Hepatocyte (in vitro differentiated cells): ENCODE results near the gene FAM161A. TPM values are rescaled to one million over a fixed set of nuclear protein-coding genes. Genes with fewer than 3 reads are reported as not detected.

Experiments used
- DNase-seq: peaks from one replicate; pipeline ENCODE4 v3.0.0-alpha.2; 2016; ENCODE audit warnings: low spot score
- H2AFZ ChIP-seq: fragments of 200-600 bp; sonication (generic); 2 replicates; pipeline ENCODE4 v1.6.0; 2016; ENCODE audit warnings: antibody characterized with exemption, mild to moderate bottlenecking
- H3K27ac ChIP-seq: fragments of 200-600 bp; sonication (generic); 2 replicates; pipeline ENCODE4 v1.5.1; 2016; ENCODE audit warnings: mild to moderate bottlenecking
- H3K27me3 ChIP-seq: fragments of 200-600 bp; sonication (generic); 2 replicates; pipeline ENCODE4 v1.6.1; 2016
- H3K36me3 ChIP-seq: fragments of 200-600 bp; sonication (generic); replicated peaks from 2 replicates; pipeline ENCODE4 v1.5.1; 2016; ENCODE audit warnings: low read depth; ENCODE audit not compliant: insufficient read depth
- H3K4me1 ChIP-seq: fragments of 200-600 bp; sonication (generic); 2 replicates; pipeline ENCODE4 v1.5.1; 2016; ENCODE audit warnings: mild to moderate bottlenecking, moderate library complexity; ENCODE audit not compliant: insufficient read depth
- H3K4me2 ChIP-seq: fragments of 200-600 bp; sonication (generic); 2 replicates; pipeline ENCODE4 v1.6.0; 2016
- H3K4me3 ChIP-seq: fragments of 200-600 bp; sonication (generic); 2 replicates; pipeline ENCODE4 v1.5.1; 2016; ENCODE audit warnings: mild to moderate bottlenecking
- H3K79me2 ChIP-seq: fragments of 200-600 bp; sonication (generic); 2 replicates; pipeline ENCODE4 v1.6.0; 2017; ENCODE audit warnings: mild to moderate bottlenecking
- H3K9me2 ChIP-seq: fragments of 200-600 bp; sonication (generic); replicated peaks from 2 replicates; pipeline ENCODE4 v1.6.0; 2017; ENCODE audit warnings: mild to moderate bottlenecking; ENCODE audit not compliant: insufficient read depth
- H3K9me3 ChIP-seq: fragments of 200-600 bp; sonication (generic); 2 replicates; pipeline ENCODE4 v1.5.1; 2016; ENCODE audit warnings: low read depth, mild to moderate bottlenecking
- H4K20me1 ChIP-seq: fragments of 200-600 bp; sonication (generic); 2 replicates; pipeline ENCODE4 v1.6.0; 2016; ENCODE audit warnings: mild to moderate bottlenecking; ENCODE audit not compliant: insufficient read depth, poor library complexity, severe bottlenecking
- CTCF ChIP-seq: fragments of 200-600 bp; sonication (generic); IDR thresholded peaks from 2 replicates; pipeline ENCODE4 v1.5.1; 2016; ENCODE audit warnings: antibody characterized with exemption, mild to moderate bottlenecking; ENCODE audit not compliant: poor library complexity
- EZH2 ChIP-seq: fragments of 200-600 bp; sonication (generic); IDR thresholded peaks from 2 replicates; pipeline ENCODE4 v1.6.1; 2016; ENCODE audit warnings: antibody characterized with exemption, mild to moderate bottlenecking, borderline replicate concordance
- EZH2phosphoT487 ChIP-seq: fragments of 200-600 bp; sonication (generic); IDR thresholded peaks from one replicate; pipeline ENCODE4 v1.6.1; 2018; ENCODE audit warnings: antibody characterized with exemption, mild to moderate bottlenecking, low read depth, moderate library complexity; ENCODE audit not compliant: unreplicated experiment, severe bottlenecking
- WGBS: methylation state at CpG from one replicate; pipeline ENCODE4 v1.1.6; 2016; ENCODE audit warnings: low lambda C conversion rate; ENCODE audit errors: missing lambda C conversion rate; 5-methylcytosine and 5-hydroxymethylcytosine counted together
- polyA plus RNA-seq: library from polyadenylated mRNA; unstranded; fragments of >200 nt; fragmentation: Nextera tagmentation; extraction: Ambion mirVana; gene quantifications from 2 replicates; pipeline ENCODE4 v1.2.1, GENCODE V29; 2016
- total RNA-seq: library from RNA; depleted of rRNA; stranded (reverse); fragments of >200 nt; gene quantifications from 2 replicates; pipeline ENCODE4 v1.2.3, GENCODE V29; 2014

FAM161A gene
- total and polyA plus RNA-seq, 2 experiments from 2014 or later: 2.1 to 3.7 TPM

- Histone ChIP-seq H3K27ac (peak within 1 kb of the TSS; percentile 96), H3K4me2 (peak within 1 kb of the TSS; percentile 77), H3K27me3 (no peaks in the 10 kb centered on the region), H3K9me3 (no peaks in the 10 kb centered on the region), H3K79me2 (peaks cover 47% of the 10 kb centered on the region), H3K36me3 (no peaks in the 10 kb centered on the region), H2AFZ (peak within 1 kb of the TSS; percentile 83), H4K20me1 (peaks cover 30% of the 10 kb centered on the region), H3K9me2 (no peaks in the 10 kb centered on the region), H3K4me3 (peak within 1 kb of the TSS; percentile 77), H3K4me1 (peaks cover 12% of the 10 kb centered on the region)
- TF ChIP-seq EZH2 (no peak), CTCF (no peak), EZH2phosphoT487 (no peak)
- peak; percentile 94 for DNase-seq
- 2% methylated on average over 71 of the region's 74 CpGs for WGBS
These were observed 34.6 kb upstream of the FAM161A start, which contains the start of gene CCT4 for GRCh38 chr2:61888267-61889055. CCT4 (minus strand) TSS chr2:61888656; CDS start chr2:61888507, 149 bp downstream.

DNA sequence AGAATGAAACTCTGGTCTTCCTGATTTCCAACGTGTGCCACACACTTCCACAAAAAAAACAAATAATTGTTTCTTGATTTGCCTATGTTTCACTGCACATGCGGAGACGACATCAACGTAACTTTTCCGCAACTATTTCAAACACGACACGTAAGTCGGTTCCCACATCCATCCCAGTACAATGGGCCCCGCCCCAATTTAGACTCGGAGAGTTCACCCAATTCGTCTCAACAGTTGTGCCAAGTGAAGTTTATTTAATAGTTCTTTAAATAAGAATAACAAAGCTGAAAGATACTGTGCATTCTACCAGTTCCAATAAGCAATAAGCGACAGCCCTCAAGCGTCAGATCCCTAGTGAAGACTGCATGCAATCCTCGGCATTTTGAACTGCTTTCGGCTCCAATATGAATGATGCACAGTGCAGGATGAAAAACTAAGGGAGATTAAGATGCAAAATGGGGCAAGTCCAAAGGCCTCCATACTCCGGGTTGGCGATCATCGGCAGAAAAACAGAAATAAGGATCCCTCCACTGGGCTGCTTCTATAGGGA lies 33.9 kb upstream of the FAM161A start:
- H3K79me2 ChIP-seq: peaks cover 51% of the 10 kb centered on the region
- H3K27ac ChIP-seq: peak overlapping the region; percentile 96
- no peaks in the 10 kb centered on the region for H3K36me3 ChIP-seq
- peak overlapping the region; percentile 83 for H2AFZ ChIP-seq
- peaks cover 12% of the 10 kb centered on the region for H3K4me1 ChIP-seq
- H3K4me3 ChIP-seq: peak overlapping the region; percentile 77
- H3K9me2 ChIP-seq: no peaks in the 10 kb centered on the region
- WGBS: 1% methylated on average over 18 of the region's 18 CpGs
- no peaks in the 10 kb centered on the region for H3K27me3 ChIP-seq
- H4K20me1 ChIP-seq: peaks cover 30% of the 10 kb centered on the region
- H3K9me3 ChIP-seq: no peaks in the 10 kb centered on the region
- TF ChIP-seq CTCF (no peak), EZH2phosphoT487 (no peak), EZH2 (no peak)
- peak; percentile 17 for DNase-seq
- H3K4me2 ChIP-seq: peak overlapping the region; percentile 77

DNA sequence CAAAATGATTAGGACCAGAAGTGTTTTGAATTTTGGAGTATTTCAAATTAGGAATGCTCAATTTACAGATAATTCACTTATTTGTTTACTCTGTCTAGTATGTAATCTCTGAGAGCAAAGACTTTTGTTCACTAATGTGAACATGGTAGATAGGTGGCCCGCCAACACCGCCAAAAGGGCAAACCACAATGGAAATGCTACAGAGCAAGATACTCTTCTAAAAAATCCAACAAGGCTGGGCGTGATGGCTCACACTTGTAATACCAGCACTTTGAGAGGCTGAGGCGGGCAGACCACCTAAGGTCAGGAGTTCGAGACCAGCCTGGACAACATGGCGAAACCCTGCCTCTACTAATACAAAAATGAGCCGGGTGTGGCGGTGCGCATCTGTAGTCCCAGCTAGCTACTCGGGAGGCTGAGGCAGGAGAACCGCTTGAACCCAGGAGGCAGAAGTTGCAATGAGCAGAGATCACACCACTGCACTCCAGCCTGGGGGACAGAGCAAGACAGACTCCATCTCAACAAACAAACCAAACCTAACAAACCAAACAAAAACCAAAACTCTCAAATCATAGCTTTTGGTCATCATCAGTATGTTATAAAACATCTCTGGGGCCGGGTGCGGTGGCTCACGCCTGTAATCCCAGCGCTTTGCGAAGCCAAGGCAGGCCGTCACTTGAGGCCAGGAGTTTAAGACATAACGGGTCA lies 32.2 kb upstream of the FAM161A start:
- peaks cover 12% of the 10 kb centered on the region for H3K4me1 ChIP-seq
- H4K20me1 ChIP-seq: peaks cover 30% of the 10 kb centered on the region
- no peaks in the 10 kb centered on the region for H3K9me3 ChIP-seq
- H3K4me2 ChIP-seq: peak overlapping the region; percentile 77
- WGBS: 90% methylated on average over 18 of the region's 18 CpGs
- no peak overlapping the region for H3K4me3 ChIP-seq
- no peaks in the 10 kb centered on the region for H3K27me3 ChIP-seq
- no peak overlapping the region for H3K27ac ChIP-seq
- H2AFZ ChIP-seq: no peak overlapping the region
- no peaks in the 10 kb centered on the region for H3K36me3 ChIP-seq
- TF ChIP-seq EZH2 (no peak), CTCF (no peak), EZH2phosphoT487 (no peak)
- H3K79me2 ChIP-seq: peaks cover 58% of the 10 kb centered on the region
- no peak for DNase-seq
- no peaks in the 10 kb centered on the region for H3K9me2 ChIP-seq
